ENCODE results near the gene NOL9. TPM values are rescaled to one million over a fixed set of nuclear protein-coding genes. Genes with fewer than 3 reads are reported as not detected.
"Not testable (repeated sequence)": the region's sequence is repeated elsewhere in the genome, so short reads cannot be mapped to it uniquely, and the experiment has no call there.

The NOL9 gene
- polyA plus RNA-seq, 1 donor: 12.6 TPM

DNA sequence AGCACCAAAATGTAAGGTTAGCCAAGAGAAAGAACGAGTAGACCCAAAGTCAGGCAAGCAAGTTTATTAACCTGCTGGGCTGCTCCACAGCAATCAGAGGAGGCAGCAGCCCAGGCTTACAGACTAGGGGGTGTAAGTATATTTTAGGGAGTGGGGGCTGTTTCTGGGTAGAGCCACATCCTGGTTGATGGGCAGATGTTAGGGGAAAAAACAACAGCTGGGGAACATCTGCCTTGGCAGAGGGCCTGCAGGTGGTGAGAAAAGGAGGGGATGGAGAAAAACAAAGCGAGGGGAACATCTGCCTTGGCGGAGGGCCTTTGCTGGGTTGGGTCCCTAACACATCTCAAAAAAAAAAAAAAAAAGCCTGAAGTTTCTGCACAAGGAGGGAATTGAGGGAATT lies 15.8 kb upstream of the NOL9 start:
- WGBS (ENCODE audit: insufficient coverage, low lambda C conversion rate): 100% methylated on average over 1 of the region's 3 CpGs
- no peak for DNase-seq

DNA sequence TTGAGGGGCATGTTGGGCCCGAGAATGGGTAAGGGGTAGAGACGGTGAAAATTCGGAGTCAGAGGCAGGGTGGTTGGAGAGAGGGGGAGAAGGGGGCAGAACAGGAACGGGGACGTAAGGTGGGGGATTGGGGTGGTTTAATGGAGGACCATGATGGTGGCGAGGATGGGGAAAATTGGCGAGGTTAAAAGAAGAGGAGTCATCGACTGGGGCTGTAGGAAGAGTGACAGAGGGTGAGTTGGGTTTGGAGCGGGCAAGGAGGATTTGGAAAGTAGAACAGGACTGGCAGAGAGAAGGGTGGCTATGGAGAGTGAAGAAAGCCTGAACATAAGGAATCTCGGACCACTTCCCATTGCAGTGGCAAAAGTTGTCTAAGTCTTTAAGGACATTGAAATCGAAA lies 14.7 kb upstream of the NOL9 start:
- H3K9me3 ChIP-seq (ENCODE audit: control insufficient read depth, low read depth, low read length): peaks cover 3% of the 10 kb centered on the region
- DNase-seq: no peak
- H3K4me1 ChIP-seq (ENCODE audit: control insufficient read depth, insufficient read depth, low read length): no peaks in the 10 kb centered on the region
- H3K27ac ChIP-seq (ENCODE audit: low read length): no peak overlapping the region
- H3K4me3 ChIP-seq (ENCODE audit: low read length): no peak overlapping the region
- H3K36me3 ChIP-seq (ENCODE audit: control insufficient read depth, insufficient read depth, low read length): no peaks in the 10 kb centered on the region
- 86% methylated on average over 7 of the region's 11 CpGs for WGBS (ENCODE audit: insufficient coverage, low lambda C conversion rate)
- H3K27me3 ChIP-seq (ENCODE audit: control insufficient read depth, insufficient read depth, low read length): peaks cover 32% of the 10 kb centered on the region

More for the DNA sequence above, 15.8 kb upstream of the NOL9 start:
- H3K27ac ChIP-seq (ENCODE audit: low read length): no peak overlapping the region
- H3K9me3 ChIP-seq (ENCODE audit: control insufficient read depth, low read depth, low read length): peaks cover 3% of the 10 kb centered on the region
- H3K4me1 ChIP-seq (ENCODE audit: control insufficient read depth, insufficient read depth, low read length): no peaks in the 10 kb centered on the region
- no peaks in the 10 kb centered on the region for H3K36me3 ChIP-seq (ENCODE audit: control insufficient read depth, insufficient read depth, low read length)
- peaks cover 23% of the 10 kb centered on the region for H3K27me3 ChIP-seq (ENCODE audit: control insufficient read depth, insufficient read depth, low read length)
- no peak overlapping the region for H3K4me3 ChIP-seq (ENCODE audit: low read length)

DNA sequence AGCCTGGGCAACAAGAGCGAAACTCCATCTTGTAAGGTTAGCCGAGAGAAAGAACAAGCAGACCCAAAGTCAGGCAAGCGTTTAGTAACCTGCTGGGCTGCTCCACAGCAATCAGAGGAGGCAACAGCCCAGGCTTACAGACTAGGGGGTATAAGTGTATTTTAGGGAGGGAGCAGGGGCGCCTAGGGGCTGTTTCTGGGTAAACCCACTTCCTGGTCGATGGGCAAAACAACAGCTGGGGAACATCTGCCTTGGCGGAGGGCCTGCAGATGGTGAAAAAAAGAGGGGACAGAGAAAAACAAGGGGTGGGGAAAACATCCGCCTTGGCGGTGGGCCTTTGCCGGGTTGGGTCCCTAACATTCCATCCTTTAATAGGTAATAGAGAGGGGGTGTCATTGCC lies 6.0 kb upstream of the NOL9 start:
- no peak overlapping the region for H3K4me3 ChIP-seq (ENCODE audit: low read length)
- H3K9me3 ChIP-seq (ENCODE audit: control insufficient read depth, low read depth, low read length): no peaks in the 10 kb centered on the region
- DNase-seq: no peak
- peaks cover 23% of the 10 kb centered on the region for H3K27me3 ChIP-seq (ENCODE audit: control insufficient read depth, insufficient read depth, low read length)
- no peaks in the 10 kb centered on the region for H3K4me1 ChIP-seq (ENCODE audit: control insufficient read depth, insufficient read depth, low read length)
- WGBS (ENCODE audit: insufficient coverage, low lambda C conversion rate): no CpG with 5 or more reads among the region's 9 CpGs
- H3K27ac ChIP-seq (ENCODE audit: low read length): no peak overlapping the region
- no peaks in the 10 kb centered on the region for H3K36me3 ChIP-seq (ENCODE audit: control insufficient read depth, insufficient read depth, low read length)

DNA sequence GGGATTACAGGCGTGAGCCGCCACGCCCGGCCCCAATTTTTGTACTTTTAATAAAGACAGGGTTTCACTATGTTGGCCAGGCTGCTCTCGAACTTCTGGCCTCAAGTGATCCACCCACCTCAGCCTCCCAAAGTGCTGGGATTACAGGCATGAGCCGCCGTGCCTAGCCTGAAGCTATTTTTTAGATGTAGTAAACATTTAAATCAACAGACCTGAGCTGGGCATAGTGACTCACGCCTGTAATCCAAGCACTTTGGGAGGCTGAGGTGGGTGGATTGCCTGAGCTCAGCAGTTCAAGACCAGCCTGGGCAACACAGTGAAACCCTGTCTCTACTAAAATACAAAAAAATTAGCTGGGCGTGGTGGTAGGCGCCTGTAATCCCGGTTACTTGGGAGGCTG lies 4.8 kb upstream of the NOL9 start:
- peaks cover 12% of the 10 kb centered on the region for H3K27me3 ChIP-seq (ENCODE audit: control insufficient read depth, insufficient read depth, low read length)
- not testable (repeated sequence) for DNase-seq; H3K9me3 ChIP-seq (ENCODE audit: control insufficient read depth, low read depth, low read length); H3K4me3 ChIP-seq (ENCODE audit: low read length); H3K4me1 ChIP-seq (ENCODE audit: control insufficient read depth, insufficient read depth, low read length); H3K36me3 ChIP-seq (ENCODE audit: control insufficient read depth, insufficient read depth, low read length); H3K27ac ChIP-seq (ENCODE audit: low read length)
- no CpG with 5 or more reads among the region's 11 CpGs for WGBS (ENCODE audit: insufficient coverage, low lambda C conversion rate)

DNA sequence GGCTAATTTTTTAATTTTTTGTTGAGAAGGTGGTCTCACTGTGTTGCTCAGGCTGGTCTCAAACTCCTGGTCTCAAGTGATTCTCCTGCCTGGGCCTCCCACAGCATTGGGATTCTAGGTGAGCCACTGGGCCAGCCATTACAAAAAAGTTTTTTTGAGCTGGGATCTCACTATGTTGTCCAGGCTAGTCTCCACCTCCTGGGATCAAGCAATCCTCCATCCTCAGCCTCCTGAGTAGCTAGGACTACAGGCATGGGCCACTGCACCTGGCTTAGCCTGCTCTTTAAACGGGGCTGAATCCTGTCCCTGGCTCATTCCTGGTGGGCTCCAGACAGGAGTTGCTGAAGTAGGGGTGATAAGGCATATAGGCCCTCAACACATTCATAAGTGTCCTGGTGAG lies 3.3 kb upstream of the NOL9 start:
- no peak overlapping the region for H3K27ac ChIP-seq (ENCODE audit: low read length)
- no peak overlapping the region for H3K4me3 ChIP-seq (ENCODE audit: low read length)
- WGBS (ENCODE audit: insufficient coverage, low lambda C conversion rate): no CpG with 5 or more reads among the region's 1 CpG
- H3K9me3 ChIP-seq (ENCODE audit: control insufficient read depth, low read depth, low read length): no peaks in the 10 kb centered on the region
- peaks cover 2% of the 10 kb centered on the region for H3K27me3 ChIP-seq (ENCODE audit: control insufficient read depth, insufficient read depth, low read length)
- peaks cover 11% of the 10 kb centered on the region for H3K4me1 ChIP-seq (ENCODE audit: control insufficient read depth, insufficient read depth, low read length)
- DNase-seq: no peak
- H3K36me3 ChIP-seq (ENCODE audit: control insufficient read depth, insufficient read depth, low read length): no peaks in the 10 kb centered on the region

DNA sequence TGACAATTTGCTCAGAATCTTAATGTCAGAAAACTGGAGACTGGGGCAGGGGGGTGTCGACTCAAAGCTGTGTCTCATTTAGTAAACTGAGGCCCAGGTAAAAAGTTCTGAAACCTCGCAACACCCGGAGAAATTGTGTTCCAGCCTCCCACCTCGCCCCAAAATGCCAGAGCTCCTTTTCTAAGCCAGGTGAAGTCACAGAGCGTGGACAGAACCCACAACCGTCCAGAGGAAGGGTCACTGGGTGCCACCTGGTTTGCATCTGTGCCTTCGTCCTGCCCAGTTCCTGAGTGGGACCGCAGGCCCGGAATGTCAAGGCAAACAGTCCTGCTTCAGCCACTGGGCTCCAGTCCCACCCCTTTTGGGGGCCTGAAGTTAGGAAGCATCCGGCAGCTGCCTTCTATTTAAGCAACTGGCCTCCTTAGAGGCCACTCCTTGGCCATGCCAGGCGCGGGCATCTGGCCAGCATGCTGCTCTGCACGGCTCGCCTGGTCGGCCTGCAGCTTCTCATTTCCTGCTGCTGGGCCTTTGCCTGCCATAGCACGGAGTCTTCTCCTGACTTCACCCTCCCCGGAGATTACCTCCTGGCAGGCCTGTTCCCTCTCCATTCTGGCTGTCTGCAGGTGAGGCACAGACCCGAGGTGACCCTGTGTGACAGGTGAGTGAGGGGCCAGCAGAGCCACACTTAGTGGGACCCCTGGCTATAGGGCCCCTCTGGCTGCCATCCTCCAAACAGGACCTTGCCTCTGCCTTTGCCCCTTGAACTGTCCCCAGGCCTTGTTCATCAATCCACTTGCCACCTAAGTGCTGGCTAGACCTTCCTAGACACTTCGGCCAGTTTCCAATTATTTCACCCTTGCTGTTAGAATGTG lies 830 bp upstream of the NOL9 start, which contains the start of gene TAS1R1:
TSS of gene TAS1R1 (plus strand) at position 401 of the 872 bp plus-strand sequence. CDS start at position 468, 67 bp downstream.
- no peaks in the 10 kb centered on the region for H3K27me3 ChIP-seq (ENCODE audit: control insufficient read depth, insufficient read depth, low read length)
- WGBS (ENCODE audit: insufficient coverage, low lambda C conversion rate): 80% methylated on average over 3 of the region's 19 CpGs
- no peak within 1 kb of the TSS for H3K27ac ChIP-seq (ENCODE audit: low read length)
- H3K4me1 ChIP-seq (ENCODE audit: control insufficient read depth, insufficient read depth, low read length): peaks cover 11% of the 10 kb centered on the region
- no peaks in the 10 kb centered on the region for H3K9me3 ChIP-seq (ENCODE audit: control insufficient read depth, low read depth, low read length)
- H3K4me3 ChIP-seq (ENCODE audit: low read length): peak within 1 kb of the TSS; percentile 96
- H3K36me3 ChIP-seq (ENCODE audit: control insufficient read depth, insufficient read depth, low read length): peaks cover 6% of the 10 kb centered on the region
- DNase-seq: no peak

DNA sequence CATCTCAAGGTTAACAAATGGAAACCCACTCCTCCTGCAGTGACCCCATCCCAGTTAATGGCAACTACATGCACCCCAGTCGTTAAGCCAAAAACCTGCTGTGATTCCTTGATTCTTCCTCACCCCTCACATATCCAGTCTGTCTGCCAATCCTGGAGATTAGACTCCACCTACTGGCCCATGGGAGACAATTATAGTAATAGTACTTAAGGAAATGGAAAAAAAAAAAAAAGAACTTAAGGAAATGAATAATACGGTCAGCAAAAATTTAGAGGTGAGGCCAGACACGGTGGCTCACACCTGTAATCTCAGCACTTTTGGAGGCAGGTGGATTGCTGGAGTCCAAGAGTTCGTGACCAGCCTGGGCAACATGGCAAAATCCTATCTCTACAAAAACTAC lies 7.0 kb downstream of the NOL9 start:
- no peak for DNase-seq
- Histone ChIP-seq H3K9me3 (ENCODE audit: control insufficient read depth, low read depth, low read length) (no peaks in the 10 kb centered on the region), H3K27ac (ENCODE audit: low read length) (no peak overlapping the region), H3K27me3 (ENCODE audit: control insufficient read depth, insufficient read depth, low read length) (no peaks in the 10 kb centered on the region), H3K36me3 (ENCODE audit: control insufficient read depth, insufficient read depth, low read length) (peaks cover 63% of the 10 kb centered on the region), H3K4me1 (ENCODE audit: control insufficient read depth, insufficient read depth, low read length) (no peaks in the 10 kb centered on the region), H3K4me3 (ENCODE audit: low read length) (no peak overlapping the region)
- 100% methylated on average over 1 of the region's 4 CpGs for WGBS (ENCODE audit: insufficient coverage, low lambda C conversion rate)

DNA sequence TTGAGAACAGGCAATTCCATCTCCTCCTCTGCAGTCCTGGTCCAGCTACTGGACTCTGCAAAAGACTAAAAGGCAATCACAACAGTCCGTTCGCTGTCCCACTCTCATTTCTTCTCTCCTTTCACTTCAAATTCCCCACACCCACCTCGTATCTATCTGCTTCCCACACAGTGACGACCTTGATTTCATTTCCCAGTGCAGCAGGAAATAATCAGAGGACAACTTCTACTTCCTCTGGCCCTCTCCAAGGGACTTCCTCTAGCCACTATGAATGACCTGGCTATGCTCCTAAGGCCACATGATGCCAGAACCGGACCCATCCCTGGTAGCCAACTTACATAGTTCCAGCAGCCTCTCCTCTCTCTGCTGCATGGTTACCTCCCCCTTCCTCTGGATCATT lies 8.0 kb downstream of the NOL9 start:
- WGBS (ENCODE audit: insufficient coverage, low lambda C conversion rate): 80% methylated on average over 1 of the region's 5 CpGs
- no peaks in the 10 kb centered on the region for H3K27me3 ChIP-seq (ENCODE audit: control insufficient read depth, insufficient read depth, low read length)
- H3K27ac ChIP-seq (ENCODE audit: low read length): no peak overlapping the region
- H3K4me3 ChIP-seq (ENCODE audit: low read length): no peak overlapping the region
- no peaks in the 10 kb centered on the region for H3K9me3 ChIP-seq (ENCODE audit: control insufficient read depth, low read depth, low read length)
- DNase-seq: no peak
- peaks cover 68% of the 10 kb centered on the region for H3K36me3 ChIP-seq (ENCODE audit: control insufficient read depth, insufficient read depth, low read length)
- no peaks in the 10 kb centered on the region for H3K4me1 ChIP-seq (ENCODE audit: control insufficient read depth, insufficient read depth, low read length)

DNA sequence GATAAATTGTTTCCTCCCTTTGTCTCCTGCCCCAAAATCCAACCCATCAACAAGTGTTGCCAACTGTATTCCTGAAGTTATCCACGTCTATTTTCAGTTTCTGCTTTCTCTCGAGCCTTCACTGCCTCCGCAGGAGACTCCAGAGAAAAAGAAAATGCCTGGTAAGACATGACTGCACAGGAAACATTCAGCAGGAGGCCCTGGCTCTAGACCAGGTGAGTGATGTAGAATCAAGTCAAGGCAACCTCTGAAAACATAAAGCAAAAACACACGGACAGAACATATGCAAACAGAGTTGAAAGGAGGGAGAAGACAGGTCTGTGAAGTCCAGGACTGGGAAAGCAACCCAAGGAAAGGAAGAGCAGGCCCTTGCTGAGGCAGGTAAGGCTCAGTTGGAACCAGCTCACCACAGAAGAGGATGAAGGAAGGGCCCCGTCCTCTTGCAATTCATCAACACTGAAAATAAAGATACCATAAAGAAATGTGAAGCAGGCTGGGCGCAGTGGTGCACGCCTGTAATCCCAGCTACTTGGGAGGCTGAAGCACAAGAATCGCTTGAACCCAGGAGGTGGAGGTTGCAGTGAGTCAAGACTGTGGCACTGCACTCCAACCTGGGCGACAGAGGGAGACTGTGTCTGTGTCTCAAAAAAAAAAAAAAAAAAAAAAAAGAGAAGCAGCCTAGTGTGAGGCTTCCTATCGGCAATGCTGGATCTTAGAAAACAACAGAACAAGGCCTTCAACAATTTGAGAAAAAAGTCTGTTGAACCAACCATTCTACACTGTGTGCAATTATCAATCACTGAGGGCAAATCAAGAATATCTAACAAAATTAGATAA lies 8.8 kb downstream of the NOL9 start:
- Histone ChIP-seq H3K27me3 (ENCODE audit: control insufficient read depth, insufficient read depth, low read length) (no peaks in the 10 kb centered on the region), H3K9me3 (ENCODE audit: control insufficient read depth, low read depth, low read length) (no peaks in the 10 kb centered on the region), H3K27ac (ENCODE audit: low read length) (no peak overlapping the region), H3K4me3 (ENCODE audit: low read length) (no peak overlapping the region), H3K4me1 (ENCODE audit: control insufficient read depth, insufficient read depth, low read length) (no peaks in the 10 kb centered on the region), H3K36me3 (ENCODE audit: control insufficient read depth, insufficient read depth, low read length) (peaks cover 70% of the 10 kb centered on the region)
- WGBS (ENCODE audit: insufficient coverage, low lambda C conversion rate): no CpG with 5 or more reads among the region's 10 CpGs
- no peak for DNase-seq

DNA sequence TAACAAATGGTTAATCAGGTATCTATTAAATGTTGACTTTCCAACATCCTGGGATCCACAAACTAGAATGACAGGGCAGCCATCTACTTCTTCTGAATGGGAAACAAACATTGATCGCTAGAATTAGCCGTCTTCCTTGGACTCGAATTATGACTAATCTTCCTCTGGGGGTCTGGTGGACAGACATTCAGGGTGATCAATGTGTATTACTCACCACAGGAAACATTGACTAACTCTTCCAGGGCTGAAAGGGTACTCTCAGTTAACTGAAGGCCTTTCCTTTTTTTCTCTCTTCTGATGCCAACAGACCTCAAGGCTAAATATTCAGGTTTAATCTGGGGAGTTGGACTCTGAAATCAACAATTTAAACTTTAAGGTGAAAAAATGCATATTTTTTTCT lies 9.5 kb downstream of the NOL9 start:
- Histone ChIP-seq H3K4me1 (ENCODE audit: control insufficient read depth, insufficient read depth, low read length) (no peaks in the 10 kb centered on the region), H3K9me3 (ENCODE audit: control insufficient read depth, low read depth, low read length) (no peaks in the 10 kb centered on the region), H3K36me3 (ENCODE audit: control insufficient read depth, insufficient read depth, low read length) (peaks cover 69% of the 10 kb centered on the region), H3K4me3 (ENCODE audit: low read length) (no peak overlapping the region), H3K27ac (ENCODE audit: low read length) (no peak overlapping the region), H3K27me3 (ENCODE audit: control insufficient read depth, insufficient read depth, low read length) (no peaks in the 10 kb centered on the region)
- WGBS (ENCODE audit: insufficient coverage, low lambda C conversion rate): no CpG with 5 or more reads among the region's 3 CpGs
- DNase-seq: no peak
